Stimulated activated CD8-positive, alpha-beta memory T cell treated with anti-CD3 and anti-CD28 coated beads, Interleukin-15, amount 100 ng/mL, for 48 hours (primary cell): Measurements from ENCODE around the gene RUBCNL.
A peak's percentile ranks its signal among the peaks of the same experiment; 100 is the strongest.
"Not testable (repeated sequence)": the region's sequence is repeated elsewhere in the genome, so short reads cannot be mapped to it uniquely, and the experiment has no call there.

Experiments used
- DNase-seq, 2 donors: peaks; one replicate each; pipeline ENCODE4 v3.0.0-alpha.2; 2020; ENCODE audit warnings: low read depth in 2 of 2

The RUBCNL gene, protein sequence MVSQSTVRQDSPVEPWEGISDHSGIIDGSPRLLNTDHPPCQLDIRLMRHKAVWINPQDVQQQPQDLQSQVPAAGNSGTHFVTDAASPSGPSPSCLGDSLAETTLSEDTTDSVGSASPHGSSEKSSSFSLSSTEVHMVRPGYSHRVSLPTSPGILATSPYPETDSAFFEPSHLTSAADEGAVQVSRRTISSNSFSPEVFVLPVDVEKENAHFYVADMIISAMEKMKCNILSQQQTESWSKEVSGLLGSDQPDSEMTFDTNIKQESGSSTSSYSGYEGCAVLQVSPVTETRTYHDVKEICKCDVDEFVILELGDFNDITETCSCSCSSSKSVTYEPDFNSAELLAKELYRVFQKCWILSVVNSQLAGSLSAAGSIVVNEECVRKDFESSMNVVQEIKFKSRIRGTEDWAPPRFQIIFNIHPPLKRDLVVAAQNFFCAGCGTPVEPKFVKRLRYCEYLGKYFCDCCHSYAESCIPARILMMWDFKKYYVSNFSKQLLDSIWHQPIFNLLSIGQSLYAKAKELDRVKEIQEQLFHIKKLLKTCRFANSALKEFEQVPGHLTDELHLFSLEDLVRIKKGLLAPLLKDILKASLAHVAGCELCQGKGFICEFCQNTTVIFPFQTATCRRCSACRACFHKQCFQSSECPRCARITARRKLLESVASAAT

GRCh38 chr13:46387064-46387851 lies at the start of gene RUBCNL:
TSS of gene RUBCNL (minus strand) at chr13:46387252. CDS start at chr13:46372475, 14,777 bp downstream.
- peak; percentile 25 to 54 for DNase-seq

DNA sequence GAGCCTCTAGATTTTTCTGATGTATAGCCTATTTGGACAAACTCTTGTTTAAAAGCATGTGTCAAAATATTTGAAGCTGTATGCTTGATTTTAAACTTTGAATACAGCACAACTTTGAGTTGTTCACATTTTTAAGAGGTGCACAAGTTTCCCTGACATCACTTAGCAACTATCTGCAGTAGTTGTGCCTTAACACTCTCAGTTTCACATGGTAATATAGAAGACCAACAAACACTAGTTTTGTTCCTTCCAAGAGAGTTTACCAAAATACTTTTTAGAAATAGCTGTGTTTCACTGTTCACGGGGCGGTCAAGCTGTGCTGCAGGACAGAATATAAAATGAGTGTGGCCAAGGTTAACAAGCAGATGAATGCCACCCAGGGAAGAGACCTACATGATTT lies 42.5 kb upstream of the RUBCNL start:
- DNase-seq, result not testable (repeated sequence)

DNA sequence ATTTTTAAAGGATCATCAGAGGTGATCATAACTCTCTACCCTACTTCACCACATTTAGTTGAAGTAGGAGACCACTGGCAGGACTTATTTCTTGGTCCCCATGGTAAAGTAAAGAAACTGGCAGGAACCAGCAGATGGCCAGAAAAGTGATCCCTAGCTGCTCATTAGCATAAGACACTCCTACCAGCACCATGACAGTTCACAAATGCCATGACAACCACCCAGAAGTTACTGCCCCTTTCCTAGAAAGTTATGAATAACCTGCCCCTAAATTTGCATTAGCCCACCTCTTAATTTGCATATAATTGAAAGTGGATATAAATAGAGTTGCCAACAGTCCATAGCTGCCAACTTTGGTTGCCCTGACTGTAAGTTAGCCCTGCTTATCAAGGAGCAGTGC lies 18.4 kb upstream of the RUBCNL start:
- DNase-seq, result no peak

DNA sequence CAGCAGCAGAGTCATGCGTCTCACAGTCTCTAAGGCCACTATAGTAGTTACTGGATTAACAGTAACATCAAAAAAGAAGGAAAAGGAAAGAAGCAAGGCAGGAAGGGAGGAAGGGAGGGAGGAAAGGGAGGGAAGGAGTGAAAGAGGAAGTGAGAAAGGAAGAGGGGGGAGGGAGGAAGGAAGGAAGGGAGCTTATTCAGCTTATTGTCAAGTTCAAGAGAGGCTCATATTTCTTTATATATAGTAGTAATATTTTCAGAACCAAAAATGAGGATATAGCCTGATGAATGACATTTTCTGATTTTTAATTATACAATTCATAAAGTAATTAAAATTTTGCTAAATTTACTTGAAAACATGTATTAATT lies 17.7 kb upstream of the RUBCNL start:
- no peak for DNase-seq

DNA sequence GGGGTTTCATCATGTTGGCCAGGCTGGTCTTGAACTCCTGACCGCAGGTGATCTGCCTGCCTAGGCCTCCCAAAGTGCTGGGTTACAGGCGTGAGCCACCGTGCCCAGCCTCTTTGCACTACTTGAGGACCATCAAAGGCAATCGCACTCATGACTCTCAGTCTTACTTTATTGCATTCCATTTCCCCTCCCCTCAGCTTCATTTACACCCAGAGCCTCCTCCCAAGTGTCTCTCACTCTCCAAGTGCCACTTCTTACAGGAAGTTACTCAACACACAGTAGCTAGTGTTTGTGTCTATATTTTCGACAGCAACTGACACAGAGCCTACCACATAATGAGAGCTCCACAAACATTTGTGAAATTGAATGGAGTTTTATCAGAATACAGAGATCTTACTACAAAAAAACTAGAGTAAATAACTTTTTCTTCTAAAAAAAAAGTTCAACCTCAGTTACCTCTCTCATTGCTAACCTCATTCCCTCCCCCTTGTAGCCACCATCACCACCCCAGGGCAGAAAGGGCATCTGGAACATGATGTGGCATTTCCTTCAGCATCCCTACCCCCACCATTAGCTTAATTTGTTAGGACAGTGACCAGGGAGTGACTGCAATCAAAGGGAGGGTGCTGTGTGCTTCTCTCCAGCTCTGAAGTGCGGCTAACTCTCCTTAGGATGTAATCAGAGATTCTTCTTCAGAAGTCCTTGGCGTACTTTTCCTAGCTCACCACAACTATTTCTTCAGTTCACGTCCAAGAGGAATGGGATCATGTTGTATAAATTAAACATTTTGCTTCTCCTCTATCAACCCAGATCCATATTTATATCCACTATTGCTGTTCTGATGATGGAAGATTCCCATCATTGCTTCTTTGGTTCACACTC lies 17.0 kb upstream of the RUBCNL start:
- DNase-seq, result no peak

- DNase-seq, result no peak
Observed at GRCh38 chr13:46402178-46402577, 15.1 kb upstream of the RUBCNL start.

DNA sequence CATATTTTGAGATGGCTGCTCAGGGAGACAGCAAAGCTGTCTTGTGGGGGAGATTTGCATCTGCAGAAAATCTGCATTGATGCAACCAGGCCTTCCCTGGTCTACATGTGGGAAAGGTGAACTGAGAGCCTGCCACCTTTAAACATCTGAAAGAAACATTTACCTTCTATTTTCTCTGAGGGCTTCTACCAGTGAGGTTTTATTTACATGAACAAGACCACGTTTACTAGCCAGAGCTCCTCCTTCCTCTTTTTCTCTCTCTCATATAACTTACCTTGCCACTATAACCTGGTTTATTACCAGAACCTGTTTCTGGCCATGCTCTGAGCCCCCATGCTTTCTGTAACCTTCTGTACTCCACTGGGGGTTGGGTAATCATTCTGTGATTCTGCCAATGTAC lies 14.4 kb upstream of the RUBCNL start:
- no peak for DNase-seq

- no peak for DNase-seq
Observed at GRCh38 chr13:46396341-46396740, 9.3 kb upstream of the RUBCNL start.

DNA sequence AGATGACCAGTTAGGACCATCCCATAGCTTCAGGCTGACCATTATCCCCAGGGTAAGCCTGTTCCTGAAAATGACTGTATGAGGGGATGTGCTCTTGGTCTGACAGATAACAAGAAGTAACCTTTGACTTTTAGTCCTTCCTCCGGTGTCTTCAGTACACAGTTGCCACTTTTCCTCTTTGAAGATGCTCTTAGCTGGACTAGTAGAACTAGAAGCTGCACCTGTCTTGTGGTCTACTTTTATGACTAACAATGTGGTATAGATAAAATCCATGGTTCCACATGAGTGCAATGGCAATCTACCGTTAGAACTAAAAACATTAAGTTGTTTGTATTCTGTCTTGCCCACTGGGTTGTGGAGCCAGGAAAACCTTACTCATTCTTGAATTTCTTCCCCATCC lies 5.9 kb upstream of the RUBCNL start:
- DNase-seq, result no peak

GRCh38 chr13:46389457-46390451 lies 2.7 kb upstream of the RUBCNL start:
- DNase-seq, result no peak

GRCh38 chr13:46388846-46389245 lies 1.8 kb upstream of the RUBCNL start:
- DNase-seq, result no peak

GRCh38 chr13:46388308-46388707 lies 1.3 kb upstream of the RUBCNL start:
- DNase-seq, result no peak

DNA sequence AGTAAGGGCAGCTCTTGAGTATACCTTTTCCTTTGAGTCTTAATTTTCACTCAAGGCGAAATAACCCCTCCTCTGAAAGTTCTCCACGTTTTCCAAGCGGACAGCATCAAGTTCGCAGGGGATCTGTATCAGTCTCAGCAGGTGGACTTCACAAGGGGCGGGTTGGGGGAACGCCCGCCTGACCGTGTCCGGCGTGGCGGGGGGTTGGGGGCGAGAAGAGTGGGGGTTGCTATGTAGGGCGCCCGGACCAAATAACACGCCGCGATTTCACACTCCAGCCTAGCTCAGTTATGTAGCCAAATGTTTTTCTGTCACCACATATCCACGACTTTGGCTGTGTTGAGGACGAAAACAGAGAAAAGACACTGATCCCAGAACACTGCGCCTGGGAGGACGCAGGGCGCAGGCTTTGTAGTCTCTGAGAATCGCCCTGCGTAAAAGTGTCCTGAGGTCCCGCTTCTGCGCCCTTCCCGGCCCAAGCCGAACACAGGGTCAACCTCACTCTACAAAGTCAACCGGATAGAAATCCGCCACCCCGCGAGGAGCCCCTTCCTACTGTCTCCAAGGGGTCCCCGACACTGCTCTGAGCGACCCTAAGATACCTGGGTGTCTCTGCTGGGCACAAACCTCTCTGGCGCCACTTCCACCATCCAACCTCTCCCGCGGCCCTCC lies 524 bp downstream of the RUBCNL start:
- DNase-seq, result no peak

DNA sequence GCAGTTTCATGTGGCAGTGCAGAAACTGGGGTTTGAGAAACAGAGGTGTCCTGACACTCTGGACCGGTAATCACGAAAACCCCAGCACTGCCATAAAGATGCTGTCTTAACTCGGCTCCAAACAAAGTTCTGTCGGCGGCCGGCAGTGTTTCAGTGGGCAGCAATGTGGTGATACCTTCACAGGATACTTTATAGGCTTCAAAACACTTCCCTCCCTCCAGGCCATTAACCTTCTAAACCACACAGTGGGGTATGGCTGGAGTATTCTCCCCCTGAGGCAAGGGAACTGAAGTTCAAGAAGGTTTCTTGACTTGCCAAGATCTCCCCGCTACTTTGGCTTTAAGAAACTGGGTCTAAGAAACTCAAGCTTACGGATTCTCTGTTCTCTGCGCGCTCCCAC lies 1.1 kb downstream of the RUBCNL start:
- no peak for DNase-seq

- DNase-seq, result no peak
Observed at GRCh38 chr13:46383383-46383782, 3.7 kb downstream of the RUBCNL start.

DNA sequence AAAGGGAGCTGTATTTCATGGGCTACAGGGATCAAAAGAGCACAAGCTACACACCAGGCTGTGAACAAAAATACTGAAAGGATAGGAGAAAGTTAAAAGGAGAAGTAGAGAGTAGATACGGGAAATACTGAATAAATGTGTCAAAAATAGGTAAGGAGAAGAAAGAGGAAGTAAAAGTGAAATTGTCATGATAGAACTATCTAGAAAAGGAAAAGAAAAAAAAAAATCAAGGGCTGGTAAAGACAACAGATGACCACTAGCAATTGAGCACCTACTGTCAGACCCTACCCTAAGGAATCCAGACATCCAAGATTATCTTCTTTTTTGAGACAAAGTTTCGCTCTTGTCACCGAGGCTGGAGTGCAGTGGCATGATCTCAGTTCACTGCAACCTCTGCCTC lies 4.8 kb downstream of the RUBCNL start:
- no peak for DNase-seq

DNA sequence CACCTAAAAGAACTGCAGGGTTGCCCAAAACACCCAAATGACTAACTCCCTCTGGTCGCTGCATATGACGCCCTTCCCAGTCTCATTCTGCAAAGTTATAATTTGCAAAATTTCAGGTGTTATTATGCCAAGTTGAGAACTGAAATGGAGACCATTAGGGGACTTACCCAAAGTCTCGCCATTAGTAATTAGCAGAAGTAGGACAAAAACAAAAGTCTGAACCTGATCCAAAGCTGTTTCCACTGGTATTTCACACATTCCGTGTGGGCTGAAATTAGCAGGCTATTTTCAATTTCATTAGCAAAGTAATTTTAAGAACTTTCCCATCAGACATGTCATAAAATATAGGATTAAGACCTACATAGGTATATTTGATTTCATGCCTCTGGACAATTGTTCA lies 6.8 kb downstream of the RUBCNL start:
- no peak for DNase-seq

- DNase-seq, result no peak
Observed at GRCh38 chr13:46379611-46380010, 7.4 kb downstream of the RUBCNL start.

DNA sequence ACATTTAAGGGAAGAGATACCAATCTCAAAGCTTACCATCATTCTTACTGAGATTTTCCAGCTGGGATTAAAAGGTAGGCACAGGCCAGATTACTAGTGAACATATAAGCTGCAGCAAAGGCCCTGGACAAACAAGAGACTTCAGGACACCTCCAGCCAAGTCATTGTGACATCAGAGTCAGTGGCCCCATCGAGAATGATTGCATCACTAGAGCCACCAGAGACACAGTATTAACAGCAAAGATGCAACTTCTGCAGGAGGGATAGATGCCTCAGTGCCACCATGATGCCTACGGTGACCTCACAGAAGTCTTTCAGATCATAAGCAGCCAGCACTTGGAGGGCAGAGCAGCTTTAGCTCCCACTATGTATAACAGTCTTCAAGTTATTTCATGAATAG lies 8.6 kb downstream of the RUBCNL start:
- no peak for DNase-seq

- DNase-seq, result no peak
Observed at GRCh38 chr13:46377554-46377953, 9.5 kb downstream of the RUBCNL start.
